Pulmonary artery endothelial cell (primary cell): ENCODE measurements around the gene PLEKHF1. TPM values are rescaled to one million over a fixed set of nuclear protein-coding genes. Genes with fewer than 3 reads are reported as not detected.
"Not testable (repeated sequence)": the region's sequence is repeated elsewhere in the genome, so short reads cannot be mapped to it uniquely, and the experiment has no call there.

ENCODE experiments used
- DNase-seq: peaks from one replicate; pipeline ENCODE4 v3.0.0-alpha.2; 2011; ENCODE audit warnings: low read depth, low spot score
- total RNA-seq: library from RNA; depleted of rRNA; stranded (reverse); fragments of >200 nt; gene quantifications from 2 replicates; pipeline ENCODE4 v1.2.3, GENCODE V29; 2014

The PLEKHF1 gene
- total RNA-seq, 1 donor from 2014 or later = 11.3 TPM

- no peak for DNase-seq
These were observed 1.2 kb upstream of the PLEKHF1 start for GRCh38 chr19:29663861-29664752.

GRCh38 chr19:29664753-29665214 is 477 bp upstream of the PLEKHF1 start:
- DNase-seq = no peak

GRCh38 chr19:29665826-29666577 is 741 bp downstream of the PLEKHF1 start:
- no peak for DNase-seq

- no peak for DNase-seq
These were observed 1.5 kb downstream of the PLEKHF1 start for GRCh38 chr19:29666578-29667386.

GRCh38 chr19:29667387-29667783 is 2.1 kb downstream of the PLEKHF1 start:
- DNase-seq = no peak

- no peak for DNase-seq
These were observed 2.7 kb downstream of the PLEKHF1 start for GRCh38 chr19:29667901-29668341.

- no peak for DNase-seq
These were observed 3.7 kb downstream of the PLEKHF1 start for GRCh38 chr19:29668746-29669609.

- DNase-seq = no peak
These were observed 5.0 kb downstream of the PLEKHF1 start for GRCh38 chr19:29670255-29670654.

GRCh38 chr19:29671026-29671392 is 5.7 kb downstream of the PLEKHF1 start:
- not testable (repeated sequence) for DNase-seq

- DNase-seq = no peak
These were observed 6.3 kb downstream of the PLEKHF1 start for GRCh38 chr19:29671393-29672160.

GRCh38 chr19:29672319-29672932 is 7.2 kb downstream of the PLEKHF1 start:
- DNase-seq = no peak

- no peak for DNase-seq
These were observed 7.7 kb downstream of the PLEKHF1 start for GRCh38 chr19:29672933-29673336.

GRCh38 chr19:29673451-29674371 is 8.4 kb downstream of the PLEKHF1 start:
- DNase-seq = no peak

- DNase-seq = no peak
These were observed 9.3 kb downstream of the PLEKHF1 start for GRCh38 chr19:29674374-29675119.

- no peak for DNase-seq
These were observed 9.9 kb downstream of the PLEKHF1 start for GRCh38 chr19:29675120-29675649.

GRCh38 chr19:29675650-29676186 is 10.5 kb downstream of the PLEKHF1 start:
- no peak for DNase-seq

GRCh38 chr19:29676586-29676985 is 11.3 kb downstream of the PLEKHF1 start:
- no peak for DNase-seq
